ENCODE results near the gene MEIOC.
"Not testable (repeated sequence)": the region's sequence is repeated elsewhere in the genome, so short reads cannot be mapped to it uniquely, and the experiment has no call there.

Gene MEIOC

DNA sequence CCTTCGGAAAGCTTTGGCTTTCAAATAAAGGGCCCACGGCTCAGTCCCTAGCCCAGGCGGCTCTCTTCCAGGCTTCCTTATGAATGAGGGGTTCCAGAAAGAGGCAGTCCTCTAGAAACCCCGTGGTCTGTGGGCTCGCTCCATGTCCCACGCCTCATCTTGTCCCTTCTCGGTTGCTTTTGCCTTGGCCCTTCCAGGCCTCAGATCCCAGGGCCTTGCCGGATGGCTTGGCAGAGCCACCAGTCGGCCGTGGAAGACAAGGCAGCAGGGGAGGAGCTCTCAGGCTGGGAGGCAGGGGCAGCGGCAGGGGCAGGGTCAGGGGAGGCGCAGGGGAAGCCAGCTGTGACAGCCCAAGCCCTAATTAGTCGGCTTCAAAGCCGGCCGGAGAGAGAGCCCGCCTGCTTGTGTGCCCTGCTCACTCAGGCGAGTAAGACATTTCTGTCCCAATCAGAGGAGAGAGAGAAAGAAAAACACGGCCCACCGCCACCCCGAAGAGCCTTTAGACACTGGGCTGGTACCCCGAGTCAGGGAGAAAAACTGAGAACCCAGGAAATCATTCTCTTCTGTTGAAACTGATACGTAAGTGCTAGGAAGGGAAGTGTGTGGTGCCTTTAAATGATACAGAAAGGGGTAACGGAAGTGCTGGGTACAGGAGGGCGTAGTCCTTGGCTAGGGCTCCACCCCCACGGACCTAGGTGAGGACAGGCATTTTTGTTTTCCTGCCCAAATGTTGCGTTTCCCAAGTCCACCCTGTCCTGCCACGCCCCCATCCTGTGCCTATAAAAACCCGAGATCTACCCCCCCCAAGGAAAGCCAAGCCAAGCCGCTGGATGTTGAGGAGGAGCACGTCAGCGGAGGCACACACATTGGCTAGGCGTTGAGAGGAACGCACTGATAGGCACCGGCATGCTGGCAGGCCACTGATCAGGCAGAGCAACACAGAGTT is 27.8 kb upstream of the MEIOC start:
- no peaks in the 10 kb centered on the region for H3K36me3 ChIP-seq (ENCODE audit: control insufficient read depth in 1 of 2, insufficient read depth in 2 of 2, low read length in 2 of 2)
- H3K4me3 ChIP-seq (ENCODE audit: low read depth in 1 of 2, low read length in 2 of 2) = no peak overlapping the region
- H3K4me1 ChIP-seq (ENCODE audit: control insufficient read depth in 1 of 2, insufficient read depth in 2 of 2, low read length in 2 of 2) = no peaks in the 10 kb centered on the region
- no peaks in the 10 kb centered on the region for H3K27me3 ChIP-seq (ENCODE audit: low read depth, low read length)
- H3K9me3 ChIP-seq (ENCODE audit: control insufficient read depth in 1 of 2, low read length in 2 of 2) = no peaks in the 10 kb centered on the region
- H3K27ac ChIP-seq (ENCODE audit: low read length) = no peak overlapping the region

GRCh38 chr17:44629314-44629713 is 27.0 kb upstream of the MEIOC start:
- Histone ChIP-seq H3K4me3 (ENCODE audit: low read depth in 1 of 2, low read length in 2 of 2) (no peak overlapping the region), H3K27me3 (ENCODE audit: low read depth, low read length) (no peaks in the 10 kb centered on the region), H3K9me3 (ENCODE audit: control insufficient read depth in 1 of 2, low read length in 2 of 2) (no peaks in the 10 kb centered on the region), H3K36me3 (ENCODE audit: control insufficient read depth in 1 of 2, insufficient read depth in 2 of 2, low read length in 2 of 2) (no peaks in the 10 kb centered on the region), H3K27ac (ENCODE audit: low read length) (no peak overlapping the region), H3K4me1 (ENCODE audit: control insufficient read depth in 1 of 2, insufficient read depth in 2 of 2, low read length in 2 of 2) (no peaks in the 10 kb centered on the region)

DNA sequence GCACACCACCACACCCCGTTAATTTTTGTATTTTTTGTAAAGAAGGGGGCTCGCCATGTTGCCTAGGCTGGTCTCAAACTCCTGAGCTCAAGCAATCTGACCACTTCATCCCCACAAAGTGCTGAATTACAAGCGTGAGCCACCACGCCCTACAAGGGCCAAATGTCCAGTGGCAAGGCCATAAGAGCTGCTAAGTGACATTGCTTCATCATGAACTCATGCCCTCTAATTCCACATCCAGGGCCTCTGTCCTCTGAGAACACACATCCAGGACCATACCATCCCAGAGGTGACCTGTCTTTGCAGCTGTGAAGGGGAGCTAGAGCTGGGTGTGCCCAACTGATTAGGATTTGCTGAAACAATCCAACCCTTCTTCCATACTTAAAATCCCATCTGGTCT is 25.6 kb upstream of the MEIOC start:
- no peaks in the 10 kb centered on the region for H3K27me3 ChIP-seq (ENCODE audit: low read depth, low read length)
- H3K27ac ChIP-seq (ENCODE audit: low read length) = no peak overlapping the region
- no peaks in the 10 kb centered on the region for H3K36me3 ChIP-seq (ENCODE audit: control insufficient read depth in 1 of 2, insufficient read depth in 2 of 2, low read length in 2 of 2)
- H3K4me3 ChIP-seq (ENCODE audit: low read depth in 1 of 2, low read length in 2 of 2) = no peak overlapping the region
- H3K9me3 ChIP-seq (ENCODE audit: control insufficient read depth in 1 of 2, low read length in 2 of 2) = no peaks in the 10 kb centered on the region
- no peaks in the 10 kb centered on the region for H3K4me1 ChIP-seq (ENCODE audit: control insufficient read depth in 1 of 2, insufficient read depth in 2 of 2, low read length in 2 of 2)

DNA sequence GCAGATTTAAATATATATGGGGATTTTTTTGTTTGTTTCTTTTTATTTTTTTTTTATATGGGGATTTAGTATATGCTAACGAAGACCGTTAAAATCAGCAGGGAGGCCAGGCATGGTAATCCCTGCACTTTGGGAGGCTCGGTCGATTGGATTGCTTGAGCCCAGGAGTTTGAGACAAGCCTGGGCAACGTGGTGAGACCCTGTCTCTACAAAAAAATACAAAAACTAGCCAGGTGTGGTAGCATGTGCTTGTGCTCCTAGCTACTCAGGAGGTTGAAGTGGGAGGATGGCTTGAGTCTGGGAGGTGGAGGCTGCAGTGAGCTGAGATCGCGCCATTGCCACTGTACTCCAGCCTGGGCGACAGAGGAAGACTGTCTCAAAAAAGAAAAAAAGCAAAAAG is 22.3 kb upstream of the MEIOC start:
- Histone ChIP-seq H3K27me3 (ENCODE audit: low read depth, low read length) (no peaks in the 10 kb centered on the region), H3K4me1 (ENCODE audit: control insufficient read depth in 1 of 2, insufficient read depth in 2 of 2, low read length in 2 of 2) (no peaks in the 10 kb centered on the region), H3K9me3 (ENCODE audit: control insufficient read depth in 1 of 2, low read length in 2 of 2) (no peaks in the 10 kb centered on the region), H3K36me3 (ENCODE audit: control insufficient read depth in 1 of 2, insufficient read depth in 2 of 2, low read length in 2 of 2) (no peaks in the 10 kb centered on the region), H3K4me3 (ENCODE audit: low read depth in 1 of 2, low read length in 2 of 2) (no peak overlapping the region), H3K27ac (ENCODE audit: low read length) (no peak overlapping the region)

DNA sequence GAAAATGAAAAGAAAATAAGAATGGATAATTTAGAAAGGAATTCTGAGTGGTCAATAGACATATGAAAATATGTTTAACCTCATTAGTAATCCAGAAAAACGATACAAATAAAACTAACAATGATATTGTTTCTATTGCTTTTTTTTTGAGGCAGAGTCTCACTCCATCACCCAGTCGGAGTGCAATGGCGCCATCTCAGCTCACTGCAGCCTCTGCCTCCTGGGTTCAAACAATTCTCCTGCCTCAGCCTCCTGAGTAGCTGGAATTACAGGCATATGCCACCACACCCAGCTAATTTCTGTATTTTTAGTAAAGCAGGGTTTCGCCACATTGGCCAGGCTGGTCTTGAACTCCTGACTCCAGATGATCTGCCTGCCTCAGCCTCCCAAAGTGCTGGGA is 21.9 kb upstream of the MEIOC start:
- not testable (repeated sequence) for H3K4me1 ChIP-seq (ENCODE audit: control insufficient read depth in 1 of 2, insufficient read depth in 2 of 2, low read length in 2 of 2); H3K36me3 ChIP-seq (ENCODE audit: control insufficient read depth in 1 of 2, insufficient read depth in 2 of 2, low read length in 2 of 2); H3K4me3 ChIP-seq (ENCODE audit: low read depth in 1 of 2, low read length in 2 of 2); H3K27ac ChIP-seq (ENCODE audit: low read length); H3K27me3 ChIP-seq (ENCODE audit: low read depth, low read length); H3K9me3 ChIP-seq (ENCODE audit: control insufficient read depth in 1 of 2, low read length in 2 of 2)

GRCh38 chr17:44636562-44636961 is 19.7 kb upstream of the MEIOC start:
- H3K4me1 ChIP-seq (ENCODE audit: control insufficient read depth in 1 of 2, insufficient read depth in 2 of 2, low read length in 2 of 2) = no peaks in the 10 kb centered on the region

GRCh38 chr17:44637066-44637465 is 19.2 kb upstream of the MEIOC start:
- H3K4me1 ChIP-seq (ENCODE audit: control insufficient read depth in 1 of 2, insufficient read depth in 2 of 2, low read length in 2 of 2) = no peaks in the 10 kb centered on the region
- no peak overlapping the region for H3K4me3 ChIP-seq (ENCODE audit: low read depth in 1 of 2, low read length in 2 of 2)
- no peaks in the 10 kb centered on the region for H3K27me3 ChIP-seq (ENCODE audit: low read depth, low read length)
- no peak overlapping the region for H3K27ac ChIP-seq (ENCODE audit: low read length)
- H3K9me3 ChIP-seq (ENCODE audit: control insufficient read depth in 1 of 2, low read length in 2 of 2) = no peaks in the 10 kb centered on the region
- H3K36me3 ChIP-seq (ENCODE audit: control insufficient read depth in 1 of 2, insufficient read depth in 2 of 2, low read length in 2 of 2) = no peaks in the 10 kb centered on the region

More at GRCh38 chr17:44636562-44636961, 19.7 kb upstream of the MEIOC start:
- H3K9me3 ChIP-seq (ENCODE audit: control insufficient read depth in 1 of 2, low read length in 2 of 2) = no peaks in the 10 kb centered on the region
- no peak overlapping the region for H3K4me3 ChIP-seq (ENCODE audit: low read depth in 1 of 2, low read length in 2 of 2)
- no peaks in the 10 kb centered on the region for H3K27me3 ChIP-seq (ENCODE audit: low read depth, low read length)
- no peaks in the 10 kb centered on the region for H3K36me3 ChIP-seq (ENCODE audit: control insufficient read depth in 1 of 2, insufficient read depth in 2 of 2, low read length in 2 of 2)
- no peak overlapping the region for H3K27ac ChIP-seq (ENCODE audit: low read length)

DNA sequence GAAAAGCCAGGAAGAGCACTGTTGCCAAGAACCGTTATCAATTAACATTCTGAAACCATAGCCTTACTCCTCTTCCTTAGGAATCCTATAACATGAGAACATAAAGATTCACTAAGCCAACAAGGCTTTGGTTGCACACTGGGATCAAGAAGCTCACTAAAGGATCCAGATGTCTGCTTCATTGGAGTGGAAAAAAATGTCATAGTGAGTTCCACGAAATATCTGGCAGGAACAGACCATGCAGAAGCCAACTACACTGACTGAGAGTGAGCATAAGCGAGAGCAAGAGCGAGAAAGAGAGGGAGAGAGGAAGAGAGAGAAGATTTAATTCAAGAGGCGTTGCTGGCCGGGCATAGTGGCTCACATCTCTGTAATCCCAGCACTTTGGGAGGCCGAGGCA is 13.4 kb upstream of the MEIOC start:
- H3K9me3 ChIP-seq (ENCODE audit: control insufficient read depth in 1 of 2, low read length in 2 of 2) = no peaks in the 10 kb centered on the region
- no peak overlapping the region for H3K27ac ChIP-seq (ENCODE audit: low read length)
- H3K27me3 ChIP-seq (ENCODE audit: low read depth, low read length) = no peaks in the 10 kb centered on the region
- no peak overlapping the region for H3K4me3 ChIP-seq (ENCODE audit: low read depth in 1 of 2, low read length in 2 of 2)
- no peaks in the 10 kb centered on the region for H3K36me3 ChIP-seq (ENCODE audit: control insufficient read depth in 1 of 2, insufficient read depth in 2 of 2, low read length in 2 of 2)
- H3K4me1 ChIP-seq (ENCODE audit: control insufficient read depth in 1 of 2, insufficient read depth in 2 of 2, low read length in 2 of 2) = no peaks in the 10 kb centered on the region

DNA sequence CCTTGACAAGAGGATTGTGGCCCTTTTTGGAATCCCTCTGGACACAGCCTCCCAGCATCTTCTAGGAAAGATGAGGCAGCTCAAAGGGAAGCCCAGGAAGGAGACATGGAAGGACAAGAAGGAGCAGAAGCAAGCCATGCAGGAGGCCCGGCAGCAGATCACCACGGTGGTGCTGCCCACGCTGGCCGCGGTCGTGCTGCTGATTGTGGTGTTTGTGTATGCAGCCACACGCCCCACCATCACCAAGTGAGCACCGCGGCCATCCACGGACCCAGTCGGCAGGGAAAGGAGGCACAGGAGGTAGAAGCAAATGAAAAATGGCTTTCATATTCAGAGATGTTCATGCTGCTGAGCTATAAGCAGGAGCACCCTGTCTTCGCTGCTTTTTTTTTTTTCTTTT is 10.9 kb upstream of the MEIOC start:
- no peaks in the 10 kb centered on the region for H3K27me3 ChIP-seq (ENCODE audit: low read depth, low read length)

GRCh38 chr17:44646280-44646679 is 10.0 kb upstream of the MEIOC start:
- H3K27me3 ChIP-seq (ENCODE audit: low read depth, low read length) = no peaks in the 10 kb centered on the region
- H3K9me3 ChIP-seq (ENCODE audit: control insufficient read depth in 1 of 2, low read length in 2 of 2) = no peaks in the 10 kb centered on the region
- no peaks in the 10 kb centered on the region for H3K36me3 ChIP-seq (ENCODE audit: control insufficient read depth in 1 of 2, insufficient read depth in 2 of 2, low read length in 2 of 2)
- H3K4me3 ChIP-seq (ENCODE audit: low read depth in 1 of 2, low read length in 2 of 2) = no peak overlapping the region
- no peak overlapping the region for H3K27ac ChIP-seq (ENCODE audit: low read length)
- no peaks in the 10 kb centered on the region for H3K4me1 ChIP-seq (ENCODE audit: control insufficient read depth in 1 of 2, insufficient read depth in 2 of 2, low read length in 2 of 2)

More for the DNA sequence above, 10.9 kb upstream of the MEIOC start:
- Histone ChIP-seq H3K4me3 (ENCODE audit: low read depth in 1 of 2, low read length in 2 of 2) (no peak overlapping the region), H3K9me3 (ENCODE audit: control insufficient read depth in 1 of 2, low read length in 2 of 2) (no peaks in the 10 kb centered on the region), H3K4me1 (ENCODE audit: control insufficient read depth in 1 of 2, insufficient read depth in 2 of 2, low read length in 2 of 2) (no peaks in the 10 kb centered on the region), H3K36me3 (ENCODE audit: control insufficient read depth in 1 of 2, insufficient read depth in 2 of 2, low read length in 2 of 2) (no peaks in the 10 kb centered on the region), H3K27ac (ENCODE audit: low read length) (no peak overlapping the region)

- H3K4me1 ChIP-seq (ENCODE audit: control insufficient read depth in 1 of 2, insufficient read depth in 2 of 2, low read length in 2 of 2) = no peaks in the 10 kb centered on the region
- H3K4me3 ChIP-seq (ENCODE audit: low read depth in 1 of 2, low read length in 2 of 2) = no peak overlapping the region
- no peaks in the 10 kb centered on the region for H3K36me3 ChIP-seq (ENCODE audit: control insufficient read depth in 1 of 2, insufficient read depth in 2 of 2, low read length in 2 of 2)
- H3K27ac ChIP-seq (ENCODE audit: low read length) = no peak overlapping the region
- no peaks in the 10 kb centered on the region for H3K27me3 ChIP-seq (ENCODE audit: low read depth, low read length)
- H3K9me3 ChIP-seq (ENCODE audit: control insufficient read depth in 1 of 2, low read length in 2 of 2) = no peaks in the 10 kb centered on the region
Observed at GRCh38 chr17:44647736-44648135, 8.5 kb upstream of the MEIOC start.

- no peak overlapping the region for H3K27ac ChIP-seq (ENCODE audit: low read length)
- H3K9me3 ChIP-seq (ENCODE audit: control insufficient read depth in 1 of 2, low read length in 2 of 2) = no peaks in the 10 kb centered on the region
- H3K4me1 ChIP-seq (ENCODE audit: control insufficient read depth in 1 of 2, insufficient read depth in 2 of 2, low read length in 2 of 2) = no peaks in the 10 kb centered on the region
- H3K4me3 ChIP-seq (ENCODE audit: low read depth in 1 of 2, low read length in 2 of 2) = no peak overlapping the region
- no peaks in the 10 kb centered on the region for H3K27me3 ChIP-seq (ENCODE audit: low read depth, low read length)
- no peaks in the 10 kb centered on the region for H3K36me3 ChIP-seq (ENCODE audit: control insufficient read depth in 1 of 2, insufficient read depth in 2 of 2, low read length in 2 of 2)
Observed at GRCh38 chr17:44648963-44649362, 7.3 kb upstream of the MEIOC start.

Measured in muscle layer of duodenum (tissue), 2 donors.